HG02610 (cell line): Measurements from ENCODE around the gene PRMT5.

Source experiments
- ATAC-seq: cut with Tn5 transposase; IDR thresholded peaks from one replicate; pipeline ENCODE4 v1.9.1; 2021; ENCODE audit warnings: mild to moderate bottlenecking, moderate library complexity; ENCODE audit not compliant: unreplicated experiment

PRMT5 gene

GRCh38 chr14:22878271-22879246 is 50.6 kb downstream of the PRMT5 start:
- no peak for ATAC-seq

DNA sequence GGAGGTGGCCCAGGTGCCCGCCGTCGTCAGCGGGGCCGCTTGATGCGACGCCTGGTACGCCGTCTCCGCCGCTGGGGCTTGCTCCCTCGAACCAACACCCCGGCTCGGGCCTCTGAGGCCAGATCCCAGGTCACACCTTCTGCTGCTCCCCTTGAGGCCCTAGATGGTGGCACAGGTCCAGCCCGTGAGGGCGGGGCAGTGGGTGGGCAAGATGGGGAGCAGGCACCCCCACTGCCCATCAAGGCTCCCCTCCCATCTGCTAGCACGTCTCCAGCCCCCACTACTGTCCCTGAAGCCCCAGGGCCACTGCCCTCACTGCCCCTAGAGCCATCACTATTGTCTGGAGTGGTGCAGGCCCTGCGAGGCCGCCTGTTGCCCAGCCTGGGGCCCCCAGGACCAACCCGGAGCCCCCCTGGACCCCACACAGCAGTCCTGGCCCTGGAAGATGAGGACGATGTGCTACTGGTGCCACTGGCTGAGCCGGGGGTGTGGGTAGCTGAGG is 52.1 kb downstream of the PRMT5 start:
- ATAC-seq, result no peak

DNA sequence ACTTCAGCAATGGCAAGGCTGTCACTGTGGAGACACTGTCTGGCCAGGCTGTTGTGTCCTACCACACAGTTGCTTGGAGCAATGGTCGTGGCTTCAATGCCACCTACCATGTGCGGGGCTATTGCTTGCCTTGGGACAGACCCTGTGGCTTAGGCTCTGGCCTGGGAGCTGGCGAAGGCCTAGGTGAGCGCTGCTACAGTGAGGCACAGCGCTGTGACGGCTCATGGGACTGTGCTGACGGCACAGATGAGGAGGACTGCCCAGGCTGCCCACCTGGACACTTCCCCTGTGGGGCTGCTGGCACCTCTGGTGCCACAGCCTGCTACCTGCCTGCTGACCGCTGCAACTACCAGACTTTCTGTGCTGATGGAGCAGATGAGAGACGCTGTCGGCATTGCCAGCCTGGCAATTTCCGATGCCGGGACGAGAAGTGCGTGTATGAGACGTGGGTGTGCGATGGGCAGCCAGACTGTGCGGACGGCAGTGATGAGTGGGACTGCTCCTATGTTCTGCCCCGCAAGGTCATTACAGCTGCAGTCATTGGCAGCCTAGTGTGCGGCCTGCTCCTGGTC is 53.3 kb downstream of the PRMT5 start:
- no peak for ATAC-seq

DNA sequence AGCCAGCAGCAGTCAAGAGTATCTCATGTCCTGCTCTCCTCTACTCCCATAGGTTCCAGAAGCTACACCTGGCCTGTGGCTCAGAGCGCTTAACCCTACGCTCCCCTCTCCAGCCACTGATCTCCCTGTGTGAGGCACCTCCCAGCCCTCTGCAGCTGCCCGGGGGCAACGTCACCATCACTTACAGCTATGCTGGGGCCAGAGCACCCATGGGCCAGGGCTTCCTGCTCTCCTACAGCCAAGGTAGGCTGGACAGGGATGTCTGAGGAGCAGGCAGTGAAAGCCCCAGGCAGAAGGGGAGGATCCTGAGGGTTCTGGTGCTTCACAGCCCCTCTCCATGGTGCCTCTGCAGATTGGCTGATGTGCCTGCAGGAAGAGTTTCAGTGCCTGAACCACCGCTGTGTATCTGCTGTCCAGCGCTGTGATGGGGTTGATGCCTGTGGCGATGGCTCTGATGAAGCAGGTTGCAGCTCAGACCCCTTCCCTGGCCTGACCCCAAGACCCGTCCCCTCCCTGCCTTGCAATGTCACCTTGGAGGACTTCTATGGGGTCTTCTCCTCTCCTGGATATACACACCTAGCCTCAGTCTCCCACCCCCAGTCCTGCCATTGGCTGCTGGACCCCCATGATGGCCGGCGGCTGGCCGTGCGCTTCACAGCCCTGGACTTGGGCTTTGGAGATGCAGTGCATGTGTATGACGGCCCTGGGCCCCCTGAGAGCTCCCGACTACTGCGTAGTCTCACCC is 54.0 kb downstream of the PRMT5 start:
- no peak for ATAC-seq

DNA sequence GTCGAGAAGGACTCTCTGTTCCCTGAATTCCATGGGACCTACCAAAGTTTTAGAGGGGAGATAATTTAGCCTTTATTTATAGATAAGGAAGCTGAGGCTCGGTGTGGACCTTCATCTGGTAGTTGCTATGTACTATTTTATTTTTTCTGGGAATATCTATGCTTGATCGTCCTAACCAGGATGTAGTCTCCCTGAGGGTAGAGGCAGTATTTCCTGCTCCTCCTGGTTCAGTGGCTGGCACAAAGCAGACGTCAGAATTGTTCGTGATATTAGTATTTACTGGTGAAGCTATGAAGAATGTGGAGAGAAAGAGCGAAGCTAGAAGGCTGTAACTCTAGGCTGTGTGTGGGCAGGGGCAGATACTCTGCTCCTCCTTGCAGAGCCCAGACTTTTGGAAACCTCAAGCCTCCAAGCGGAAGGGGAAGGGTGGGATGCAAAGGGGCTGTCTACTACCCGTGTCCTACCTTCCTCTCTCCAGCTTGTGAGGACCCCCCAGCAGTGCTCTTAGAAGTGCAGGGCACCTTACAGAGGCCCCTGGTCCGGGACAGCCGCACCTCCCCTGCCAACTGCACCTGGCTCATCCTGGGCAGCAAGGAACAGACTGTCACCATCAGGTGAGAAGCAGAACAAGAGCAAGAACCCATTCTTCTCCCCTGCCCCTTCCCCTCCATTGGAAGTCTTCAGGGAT is 56.2 kb downstream of the PRMT5 start:
- no peak for ATAC-seq

- ATAC-seq, result peak; percentile 25
Observed at GRCh38 chr14:22872033-22872832, 56.9 kb downstream of the PRMT5 start.

GRCh38 chr14:22871224-22872032 is 57.7 kb downstream of the PRMT5 start, which contains the start of gene LRP10:
TSS of gene LRP10 (plus strand) at chr14:22871740. CDS start at chr14:22872304, 564 bp downstream.
- ATAC-seq, result peak; percentile 75

DNA sequence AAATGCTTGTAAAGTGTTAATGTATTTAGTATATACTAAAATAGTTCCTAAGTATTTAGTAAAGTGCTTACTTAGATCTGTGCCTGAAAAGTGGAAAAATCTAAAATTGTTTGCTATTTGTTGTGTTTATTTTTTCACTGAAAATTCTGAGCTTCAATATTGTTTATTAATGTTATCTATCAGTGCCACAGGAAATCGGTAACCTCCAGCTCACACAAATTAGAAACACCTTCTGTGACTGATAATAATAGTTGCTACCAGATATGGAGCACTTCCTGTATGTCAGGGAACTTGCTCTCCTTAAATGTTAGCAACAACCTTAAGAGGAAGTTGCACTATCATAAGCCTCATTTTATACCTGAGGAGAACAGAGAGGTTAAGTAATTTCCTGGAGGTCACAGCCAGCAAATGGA is 58.4 kb downstream of the PRMT5 start:
- peak; percentile 42 for ATAC-seq
